ENCODE data around the gene EEF1G.
"Not testable (repeated sequence)": the region's sequence is repeated elsewhere in the genome, so short reads cannot be mapped to it uniquely, and the experiment has no call there.

Gene EEF1G, protein sequence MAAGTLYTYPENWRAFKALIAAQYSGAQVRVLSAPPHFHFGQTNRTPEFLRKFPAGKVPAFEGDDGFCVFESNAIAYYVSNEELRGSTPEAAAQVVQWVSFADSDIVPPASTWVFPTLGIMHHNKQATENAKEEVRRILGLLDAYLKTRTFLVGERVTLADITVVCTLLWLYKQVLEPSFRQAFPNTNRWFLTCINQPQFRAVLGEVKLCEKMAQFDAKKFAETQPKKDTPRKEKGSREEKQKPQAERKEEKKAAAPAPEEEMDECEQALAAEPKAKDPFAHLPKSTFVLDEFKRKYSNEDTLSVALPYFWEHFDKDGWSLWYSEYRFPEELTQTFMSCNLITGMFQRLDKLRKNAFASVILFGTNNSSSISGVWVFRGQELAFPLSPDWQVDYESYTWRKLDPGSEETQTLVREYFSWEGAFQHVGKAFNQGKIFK
- long read RNA-seq, donor 1, transcript EEF1G-203 (9 exons, 2,496 nt) = minor isoform, 168 of 1,887 reads
- long read RNA-seq, donor 1, transcript EEF1G-201 (10 exons, 1,523 nt) = major isoform, 935 of 1,887 reads
- long read RNA-seq, donor 1, partial matches to known transcripts = 784 of 1,887 reads
- long read RNA-seq, donor 1, other reads (novel, unspliced or antisense) = 0 of 1,887 reads
- long read RNA-seq, donor 2, transcript EEF1G-201 (10 exons, 1,523 nt) = major isoform, 436 of 943 reads
- long read RNA-seq, donor 2, transcript EEF1G-203 (9 exons, 2,496 nt) = minor isoform, 163 of 943 reads
- long read RNA-seq, donor 2, partial matches to known transcripts = 333 of 943 reads
- long read RNA-seq, donor 2, other reads (novel, unspliced or antisense) = 11 of 943 reads
- long read RNA-seq, donor 3, transcript EEF1G-201 (10 exons, 1,523 nt) = major isoform, 394 of 771 reads
- long read RNA-seq, donor 3, transcript EEF1G-203 (9 exons, 2,496 nt) = minor isoform, 97 of 771 reads
- long read RNA-seq, donor 3, partial matches to known transcripts = 274 of 771 reads
- long read RNA-seq, donor 3, other reads (novel, unspliced or antisense) = 6 of 771 reads
- long read RNA-seq, donor 4, transcript EEF1G-201 (10 exons, 1,523 nt) = major isoform, 634 of 1,461 reads
- long read RNA-seq, donor 4, transcript EEF1G-203 (9 exons, 2,496 nt) = minor isoform, 118 of 1,461 reads
- long read RNA-seq, donor 4, partial matches to known transcripts = 702 of 1,461 reads
- long read RNA-seq, donor 4, other reads (novel, unspliced or antisense) = 7 of 1,461 reads
- long read RNA-seq, donor 5, transcript EEF1G-201 (10 exons, 1,523 nt) = major isoform, 915 of 1,334 reads
- long read RNA-seq, donor 5, transcript EEF1G-203 (9 exons, 2,496 nt) = minor isoform, 129 of 1,334 reads
- long read RNA-seq, donor 5, partial matches to known transcripts = 290 of 1,334 reads
- long read RNA-seq, donor 5, other reads (novel, unspliced or antisense) = 0 of 1,334 reads
- long read RNA-seq, donor 6, transcript EEF1G-203 (9 exons, 2,496 nt) = minor isoform, 238 of 1,216 reads
- long read RNA-seq, donor 6, transcript EEF1G-201 (10 exons, 1,523 nt) = major isoform, 446 of 1,216 reads
- long read RNA-seq, donor 6, partial matches to known transcripts = 515 of 1,216 reads
- long read RNA-seq, donor 6, other reads (novel, unspliced or antisense) = 17 of 1,216 reads
- long read RNA-seq, donor 7, transcript EEF1G-203 (9 exons, 2,496 nt) = minor isoform, 289 of 2,050 reads
- long read RNA-seq, donor 7, transcript EEF1G-201 (10 exons, 1,523 nt) = major isoform, 820 of 2,050 reads
- long read RNA-seq, donor 7, partial matches to known transcripts = 903 of 2,050 reads
- long read RNA-seq, donor 7, other reads (novel, unspliced or antisense) = 38 of 2,050 reads
- long read RNA-seq, donor 8, transcript EEF1G-203 (9 exons, 2,496 nt) = minor isoform, 107 of 1,257 reads
- long read RNA-seq, donor 8, transcript EEF1G-201 (10 exons, 1,523 nt) = major isoform, 719 of 1,257 reads
- long read RNA-seq, donor 8, partial matches to known transcripts = 424 of 1,257 reads
- long read RNA-seq, donor 8, other reads (novel, unspliced or antisense) = 7 of 1,257 reads

DNA sequence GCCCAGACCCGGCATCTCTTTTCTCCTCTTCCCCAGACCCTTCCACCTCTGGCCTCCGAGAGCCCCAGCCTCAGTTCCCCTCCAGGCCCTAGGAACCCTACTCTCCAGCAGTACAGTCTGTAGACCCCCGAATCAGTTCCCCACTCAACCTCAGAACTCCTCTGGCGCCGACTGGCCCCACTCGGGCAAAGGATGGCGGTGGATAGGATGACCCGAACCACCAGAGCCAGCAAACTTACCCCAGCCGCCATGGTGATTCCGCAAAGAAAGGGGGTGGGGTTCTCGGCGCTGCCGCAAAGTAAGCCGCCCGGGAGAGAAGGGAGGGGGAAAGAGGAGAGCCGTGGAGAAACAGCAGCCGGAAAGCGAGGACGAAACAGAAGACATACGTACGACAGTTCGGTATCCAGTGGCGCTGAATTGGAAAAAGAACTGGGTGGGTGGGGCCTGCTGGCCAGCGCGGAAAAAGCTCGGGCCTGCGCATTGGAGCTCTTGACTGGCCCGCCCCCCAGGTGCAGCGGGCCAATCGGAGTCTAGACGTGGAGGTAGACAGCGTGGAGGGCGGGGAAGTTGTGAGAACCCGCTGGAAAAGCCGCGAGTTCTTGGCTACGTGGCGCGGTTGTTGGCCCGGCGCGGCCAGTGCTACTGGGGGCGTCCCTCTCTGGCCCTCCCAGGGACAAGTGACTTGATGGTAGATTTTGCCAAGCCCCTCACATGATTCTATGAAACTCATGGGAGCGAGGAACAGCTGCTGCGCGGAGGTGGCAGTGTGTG lies at the start of gene EEF1G:
Gene EEF1G, minus strand, starts transcription at position 300 of the 771 bp plus-strand sequence. Its CDS starts 49 bp downstream, at position 251.
- DNase-seq = peak; percentile 97

DNA sequence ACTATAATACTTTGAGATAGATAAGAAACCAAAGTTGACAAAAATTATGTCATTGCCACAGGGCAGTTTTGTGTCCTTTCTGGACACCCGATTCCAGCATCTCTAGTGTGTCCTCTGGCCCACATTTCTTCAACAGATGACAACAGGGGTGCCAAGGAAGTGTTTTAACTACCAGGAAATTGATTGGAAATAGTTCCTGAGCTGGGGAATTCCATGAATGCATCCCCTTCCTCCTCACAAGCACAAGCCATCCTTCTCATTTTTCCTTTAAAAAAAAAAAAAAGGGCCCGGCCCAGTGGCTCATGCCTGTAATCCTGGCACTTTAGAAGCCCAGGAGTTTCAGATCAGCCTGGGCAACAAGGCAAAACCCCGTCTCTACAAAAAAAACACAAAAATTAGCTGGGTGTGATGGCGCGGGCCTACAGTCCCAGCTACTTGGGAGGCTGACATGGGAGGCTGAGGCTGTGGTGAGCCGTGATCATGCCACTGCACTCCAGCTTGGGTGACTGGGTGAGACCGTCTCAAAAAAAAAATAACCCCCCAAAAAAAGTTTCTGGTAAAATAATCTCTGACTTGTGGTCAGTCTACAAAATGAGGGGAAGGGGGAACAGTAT lies 48.9 kb upstream of the EEF1G start:
- no peak for DNase-seq

DNA sequence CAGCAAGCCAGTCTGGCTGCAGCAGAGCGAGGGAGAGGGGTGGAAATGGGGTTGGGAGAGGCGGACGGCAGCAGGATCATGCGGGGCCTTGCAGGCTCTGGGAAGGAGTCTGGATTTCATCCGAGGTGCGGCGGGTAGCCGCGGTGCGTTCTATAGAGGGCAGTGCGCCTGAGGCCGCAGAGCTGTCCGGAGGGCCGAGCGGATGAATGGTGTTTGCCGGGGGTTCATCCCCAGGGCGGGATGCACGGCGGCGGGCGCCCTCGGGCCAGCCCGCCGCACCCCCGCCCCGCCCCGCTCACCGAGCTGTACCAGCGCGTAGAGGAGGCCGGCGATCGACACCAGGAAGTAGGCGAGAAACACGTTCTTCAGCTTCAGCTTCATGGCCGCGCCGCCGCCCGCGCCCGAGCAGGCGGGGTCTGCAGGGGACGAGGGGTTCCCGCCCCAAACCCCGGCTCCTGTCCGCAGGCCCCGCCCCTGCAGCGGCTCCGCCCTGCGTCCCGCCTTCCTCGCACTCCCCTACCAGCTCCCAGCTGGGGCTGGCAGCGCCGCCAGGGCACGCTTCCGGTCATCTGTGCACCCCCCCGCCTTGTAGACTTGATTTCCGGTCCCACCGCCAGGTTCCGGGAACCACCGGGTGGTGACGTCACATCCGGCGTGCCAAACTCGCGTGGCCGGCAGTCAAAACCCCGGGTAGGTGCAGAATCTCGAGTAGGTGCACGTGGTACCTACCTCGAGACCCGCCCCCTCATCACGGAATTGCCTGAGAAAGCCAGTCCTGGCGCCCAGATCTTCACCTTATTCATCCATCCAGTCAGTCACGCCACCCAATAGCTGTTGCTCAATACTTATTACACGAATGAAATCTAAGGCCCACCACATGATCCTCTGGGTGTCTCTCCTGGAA lies 48.1 kb upstream of the EEF1G start, which contains the start of gene B3GAT3:
Gene B3GAT3, minus strand, starts transcription at position 420 of the 904 bp plus-strand sequence. Its CDS starts 39 bp downstream, at position 381.
- peak; percentile 87 for DNase-seq

DNA sequence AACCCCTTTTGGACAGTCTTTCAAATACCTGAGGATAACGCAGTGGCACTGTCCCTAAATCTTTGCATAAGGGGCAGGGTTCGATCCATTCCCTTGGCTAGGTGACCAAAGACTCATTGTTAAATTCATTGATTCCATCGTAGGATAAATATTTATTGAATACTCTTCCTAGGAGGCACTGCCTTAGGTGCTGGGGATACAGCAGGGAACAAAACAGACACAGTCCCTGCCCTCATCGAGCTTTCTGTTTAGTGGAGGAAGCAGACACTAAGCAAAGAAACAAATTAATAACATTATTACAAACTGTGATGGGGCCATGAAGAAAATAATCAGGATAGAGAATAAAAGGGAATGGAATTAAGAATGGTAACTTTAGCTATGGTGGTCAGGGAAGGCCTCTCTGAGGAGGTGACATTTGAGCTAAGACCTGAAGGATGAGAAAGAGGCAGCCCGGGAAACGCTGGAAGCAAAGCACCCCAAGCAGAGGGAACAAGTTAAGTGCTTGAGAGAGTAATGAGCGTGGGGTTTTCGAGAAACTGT lies 47.4 kb upstream of the EEF1G start:
- DNase-seq = no peak

DNA sequence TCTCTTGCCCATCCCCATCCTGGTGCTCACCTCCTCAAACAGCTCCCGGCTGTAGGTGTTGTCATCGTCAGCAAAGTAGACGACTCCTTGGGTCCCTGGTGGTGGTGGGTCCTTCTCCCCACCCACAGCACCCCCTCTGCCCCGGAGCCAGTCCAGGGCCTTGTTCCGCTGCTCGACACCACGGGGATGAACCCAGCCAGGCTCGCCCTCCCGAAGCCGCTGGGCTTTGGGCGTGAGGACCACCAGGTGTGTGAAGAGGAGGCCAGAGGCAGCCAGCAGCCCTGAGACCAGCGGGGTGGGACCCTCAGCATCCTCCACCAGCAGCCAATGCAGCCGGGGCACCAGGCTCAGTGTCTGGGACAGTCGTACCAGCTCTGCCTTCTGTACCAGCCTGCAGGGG lies 43.3 kb upstream of the EEF1G start:
- not testable (repeated sequence) for DNase-seq

DNA sequence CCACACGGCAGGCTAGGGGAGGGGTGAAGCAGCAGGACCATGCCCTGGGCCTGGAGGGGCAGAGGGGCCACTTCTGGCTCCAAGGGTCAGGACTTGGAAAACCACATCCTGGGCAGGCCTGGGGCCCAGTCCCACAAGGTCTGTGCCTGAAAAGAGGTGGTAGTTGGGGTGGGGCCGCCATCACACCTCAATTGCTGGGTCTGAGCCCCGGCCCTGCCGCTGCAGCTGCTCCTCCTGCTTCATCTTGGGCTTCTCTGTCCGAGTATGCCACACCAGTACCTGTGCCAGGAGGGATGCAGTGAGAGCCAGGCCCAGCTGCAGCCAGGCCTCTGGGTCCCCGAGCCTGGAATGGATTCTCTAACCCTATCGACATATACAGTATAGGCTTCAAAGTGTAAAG lies 41.8 kb upstream of the EEF1G start:
- no peak for DNase-seq

DNA sequence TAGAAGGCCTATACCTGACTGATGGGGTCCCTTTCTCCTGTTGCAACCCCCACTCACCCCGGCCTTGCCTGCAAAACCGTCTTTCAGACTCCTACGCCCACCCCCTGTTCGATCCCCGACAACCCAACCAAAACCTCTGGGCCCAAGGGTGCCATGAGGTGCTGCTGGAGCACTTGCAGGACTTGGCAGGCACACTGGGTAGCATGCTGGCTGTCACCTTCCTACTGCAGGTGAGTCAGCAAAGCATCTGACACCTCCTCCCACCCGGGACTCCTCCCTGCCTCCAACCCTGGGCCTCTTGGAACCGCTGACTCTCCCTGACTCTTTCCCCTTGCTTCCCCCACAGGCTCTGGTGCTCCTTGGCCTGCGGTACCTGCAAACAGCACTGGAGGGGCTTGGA lies 40.6 kb upstream of the EEF1G start:
- DNase-seq = no peak

DNA sequence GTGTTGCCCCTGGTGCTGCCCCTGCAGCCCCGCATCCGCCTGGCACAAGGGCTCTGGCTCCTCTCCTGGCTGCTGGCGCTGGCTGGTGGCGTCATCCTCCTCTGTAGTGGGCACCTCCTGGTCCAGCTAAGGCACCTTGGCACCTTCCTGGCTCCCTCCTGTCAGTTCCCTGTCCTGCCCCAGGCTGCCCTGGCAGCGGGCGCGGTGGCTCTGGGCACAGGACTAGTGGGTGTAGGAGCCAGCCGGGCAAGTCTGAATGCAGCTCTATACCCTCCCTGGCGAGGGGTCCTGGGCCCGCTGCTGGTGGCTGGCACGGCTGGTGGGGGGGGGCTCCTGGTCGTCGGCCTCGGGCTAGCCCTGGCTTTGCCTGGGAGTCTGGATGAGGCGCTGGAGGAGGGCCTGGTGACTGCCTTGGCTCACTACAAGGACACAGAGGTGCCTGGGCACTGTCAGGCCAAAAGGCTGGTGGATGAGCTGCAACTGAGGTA lies 39.6 kb upstream of the EEF1G start:
- DNase-seq = no peak

DNA sequence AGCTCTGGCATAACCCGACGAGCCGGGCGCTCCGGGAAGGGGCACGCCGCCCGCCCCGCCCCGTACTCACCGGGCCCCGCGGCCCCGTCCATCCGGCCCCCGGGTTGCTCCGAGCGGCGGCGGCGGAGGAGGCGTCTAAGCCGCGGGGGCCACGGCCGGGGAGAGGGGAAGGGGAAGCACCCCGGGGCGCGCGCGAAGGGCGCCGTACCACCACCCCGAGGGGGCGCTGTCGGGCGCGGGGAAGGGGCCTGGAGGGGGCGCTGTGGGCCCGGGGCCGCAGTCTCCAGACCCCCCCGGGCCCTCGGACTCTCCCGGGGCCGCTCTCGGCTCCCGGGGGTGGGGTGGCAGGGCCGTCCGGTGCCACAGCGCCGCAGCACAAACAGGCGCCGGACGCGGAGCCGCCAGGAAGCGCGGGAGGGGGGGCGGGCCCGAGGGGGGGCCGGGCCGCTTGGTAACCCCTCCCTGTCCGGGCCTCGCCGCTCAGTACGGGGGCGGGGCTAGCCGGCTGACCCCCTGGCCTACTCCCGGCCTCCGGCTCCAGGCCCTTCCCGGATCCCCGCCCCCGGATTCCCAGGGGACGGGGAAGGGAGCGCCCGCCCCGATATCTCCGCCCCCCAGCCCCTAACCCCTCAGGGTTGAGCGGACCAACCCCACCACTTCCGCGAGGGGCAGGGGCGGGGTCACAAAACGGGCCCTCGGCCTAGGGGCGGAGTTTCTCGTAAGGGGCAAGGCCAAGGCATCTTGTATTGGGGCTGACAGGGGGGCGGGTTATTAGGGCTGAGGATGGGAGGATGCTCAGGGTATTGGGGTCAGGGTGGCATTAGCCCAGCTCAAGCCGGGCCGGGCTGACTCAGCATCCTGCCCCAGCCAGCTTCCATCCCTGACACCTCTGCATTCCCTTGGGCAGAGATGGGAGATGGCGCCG lies 38.9 kb upstream of the EEF1G start, which contains the start of the genes EML3 and ROM1:
Gene EML3, minus strand, starts transcription at position 410 of the 925 bp plus-strand sequence. Its CDS starts 318 bp downstream, at position 92.
Gene ROM1, plus strand, starts transcription at position 892 of the 925 bp plus-strand sequence. Its CDS starts 25 bp downstream, at position 917.
- DNase-seq = peak; percentile 65

DNA sequence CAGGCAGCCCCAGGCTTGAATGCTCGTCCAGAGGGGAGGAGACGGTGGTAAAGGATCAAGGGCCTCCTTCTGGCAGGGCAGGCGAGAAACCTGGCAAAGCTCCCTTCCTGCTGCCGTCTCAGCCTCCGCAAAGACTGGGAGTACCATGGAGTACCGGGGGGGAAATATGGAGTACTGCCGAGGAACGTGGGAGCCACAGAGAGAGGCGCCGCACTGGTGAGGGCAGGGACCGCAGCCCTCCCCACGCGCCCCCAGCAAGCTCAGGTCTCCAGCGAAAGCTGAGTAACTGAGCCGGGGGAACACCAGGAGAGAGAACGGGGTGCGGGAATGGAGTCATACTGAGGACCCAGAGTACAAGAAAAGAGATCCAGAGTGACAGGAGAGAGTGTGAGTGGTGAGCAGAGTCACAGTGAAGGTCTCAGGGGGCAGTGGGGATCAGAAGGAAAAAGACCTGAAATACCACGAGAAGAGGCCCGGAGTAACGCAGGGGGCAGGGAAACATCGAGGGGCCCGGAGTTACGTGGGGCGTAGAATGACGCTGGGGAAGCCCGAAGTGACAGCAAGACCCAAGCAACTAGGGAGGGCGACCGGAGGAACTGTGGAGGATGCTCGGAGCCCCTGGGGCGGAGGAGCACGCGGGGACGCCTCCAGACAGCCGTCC lies 38.1 kb upstream of the EEF1G start:
- DNase-seq = peak; percentile 72

DNA sequence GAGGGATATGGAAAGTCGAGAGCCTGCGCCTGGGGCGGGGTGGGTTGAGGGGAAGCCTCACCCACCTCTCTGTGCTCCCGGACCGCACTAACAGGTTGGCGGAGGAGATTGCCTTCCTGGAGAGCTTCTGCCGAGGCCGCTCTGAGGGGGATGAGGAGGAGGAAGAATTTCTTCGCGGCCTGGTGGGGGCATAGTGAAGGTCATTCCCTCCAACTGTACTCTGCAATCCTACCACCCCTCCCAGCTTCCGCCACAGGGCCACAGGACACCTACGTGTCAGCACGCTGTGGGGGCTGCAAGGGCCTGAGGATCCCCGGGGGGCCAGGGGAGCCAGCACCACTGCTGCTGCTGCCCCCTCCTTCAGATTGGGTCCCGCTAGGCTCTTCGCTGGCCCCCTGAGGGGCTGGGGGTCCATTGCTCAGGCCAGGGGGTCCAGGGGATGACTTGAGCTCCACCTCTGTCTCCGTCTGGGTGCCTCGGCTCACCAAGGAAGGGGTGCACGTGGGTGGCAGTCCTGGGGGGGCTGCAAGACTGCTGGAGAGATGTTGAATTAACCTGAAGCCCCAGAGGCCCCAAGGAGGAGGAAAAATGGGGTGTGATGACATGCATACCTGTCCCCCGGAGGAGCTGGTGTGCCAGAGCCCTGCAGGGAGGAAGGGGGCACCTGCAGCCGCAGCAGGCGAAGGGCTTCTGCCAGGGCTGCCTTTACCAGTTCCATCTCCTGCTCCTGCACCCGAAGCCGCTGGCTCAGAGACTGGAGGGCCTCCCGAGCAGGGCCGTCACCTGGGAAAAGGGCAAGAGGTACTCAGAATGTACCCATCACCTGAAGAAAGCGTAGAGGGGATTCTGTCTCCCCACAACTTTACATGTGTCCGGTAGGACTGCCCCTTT lies 37.4 kb upstream of the EEF1G start:
- no peak for DNase-seq

DNA sequence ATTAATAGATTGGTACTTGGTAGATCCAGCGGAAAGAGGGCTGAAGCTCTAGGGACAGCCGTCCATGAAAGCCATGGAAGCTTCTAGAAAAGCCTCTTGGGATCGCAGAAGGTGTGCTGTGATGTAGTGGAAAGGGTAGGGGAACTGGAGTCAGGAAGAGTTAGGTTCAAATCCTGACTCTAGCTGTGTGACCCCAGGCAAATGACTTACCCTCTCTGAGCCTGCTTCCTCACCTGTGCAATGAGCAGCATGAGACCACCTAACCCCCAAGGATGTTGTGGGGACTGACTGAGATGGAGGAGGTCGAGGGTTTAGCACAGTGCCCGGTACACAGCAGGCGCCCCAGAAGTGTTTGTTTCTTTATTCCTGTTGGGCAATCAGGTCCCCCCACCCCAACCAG lies 36.7 kb upstream of the EEF1G start:
- DNase-seq = no peak

DNA sequence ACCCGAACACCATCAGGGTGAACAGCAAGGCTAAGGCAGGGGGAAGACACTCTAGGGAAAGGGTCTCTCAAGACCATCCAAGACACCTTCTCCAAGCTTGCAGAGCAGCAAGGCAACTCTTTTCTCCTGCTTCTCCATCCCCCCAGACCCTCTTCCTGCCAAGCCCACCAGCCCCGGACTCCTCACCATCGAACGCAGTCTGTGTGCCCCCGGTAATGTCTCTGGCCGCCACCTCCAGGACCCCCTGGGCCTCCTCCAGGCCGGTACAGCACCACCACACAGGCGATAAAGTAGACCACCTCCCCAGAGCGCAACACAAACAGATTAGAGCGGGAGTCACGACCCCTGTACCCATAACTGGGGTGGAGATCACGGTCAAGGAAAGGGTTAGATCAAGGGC lies 35.1 kb upstream of the EEF1G start:
- DNase-seq = no peak

DNA sequence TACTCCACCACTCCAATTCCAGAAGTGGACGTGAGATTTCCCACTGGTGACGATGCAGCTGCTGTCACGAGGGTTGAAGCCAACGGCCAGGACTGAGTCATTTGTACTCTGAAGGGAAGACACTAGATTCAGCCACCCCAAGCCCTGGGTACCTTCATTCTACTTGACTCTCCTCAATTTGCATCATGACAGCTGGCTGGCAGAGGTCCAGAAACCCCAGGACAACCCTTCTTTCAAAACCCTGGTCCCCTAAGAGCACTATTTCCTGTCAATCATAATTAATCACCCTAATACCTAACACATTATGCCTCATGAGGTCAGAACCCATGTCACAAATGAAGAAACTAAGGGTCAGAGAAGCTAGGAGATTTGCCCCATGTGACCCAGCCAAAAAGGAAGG lies 34.0 kb upstream of the EEF1G start:
- no peak for DNase-seq

DNA sequence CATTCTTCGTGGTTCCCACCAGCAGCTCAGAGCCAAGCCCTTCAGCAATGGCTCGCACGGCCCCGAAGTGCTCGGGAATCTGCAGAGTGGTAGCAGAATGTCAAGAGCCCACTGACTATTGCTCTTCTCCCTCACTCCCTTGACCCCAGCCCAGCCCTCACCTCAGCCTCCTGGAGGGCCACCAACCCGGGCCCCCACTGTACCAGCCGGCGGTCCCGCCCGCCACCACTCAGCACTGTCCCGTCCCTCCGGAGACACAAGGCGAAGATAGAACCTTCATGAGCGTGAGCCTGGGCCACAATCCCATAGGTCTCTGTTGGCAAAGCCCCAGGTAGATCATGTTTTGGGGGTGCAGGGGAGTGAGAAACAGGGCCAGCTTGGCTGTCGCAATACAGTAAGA lies 32.2 kb upstream of the EEF1G start:
- no peak for DNase-seq

Data from right kidney (tissue), 9 donors.